NB4 (cell line): ENCODE results near the gene CD48.

ENCODE experiments used
- POLR2A ChIP-seq: IDR thresholded peaks from 2 replicates; pipeline ENCODE4 v1.6.1; 2011; ENCODE audit warnings: mild to moderate bottlenecking; ENCODE audit not compliant: insufficient read length; ENCODE audit errors: extremely low read depth
- TF ChIP-seq, protein P1 (sequence below): IDR thresholded peaks from one replicate; pipeline ENCODE4 v1.5.1; 2012; ENCODE audit warnings: low read depth, low read length
- TF ChIP-seq, protein P2 (sequence below): IDR thresholded peaks from 2 replicates; pipeline ENCODE4 v1.6.1; 2011; ENCODE audit warnings: low read depth, low read length

DNA sequence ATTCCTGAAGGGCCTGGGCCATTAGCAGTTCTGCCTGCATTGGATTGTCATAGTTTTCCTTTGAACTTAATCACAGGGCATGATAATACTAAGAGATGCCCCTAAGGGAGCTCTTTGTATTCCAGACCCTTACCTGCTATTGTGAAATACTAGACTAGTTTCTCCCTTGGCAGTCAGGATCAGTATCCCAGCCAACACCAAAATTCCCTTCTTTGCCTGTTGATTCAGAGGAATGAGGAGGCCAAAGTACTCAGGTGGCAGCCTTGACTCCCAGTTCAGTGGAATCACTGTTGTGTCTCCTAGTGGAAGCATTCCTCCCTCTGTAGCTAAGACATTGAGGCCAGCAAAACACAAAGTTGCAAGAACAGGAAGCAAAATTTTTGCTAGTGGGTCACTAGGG lies 48.1 kb upstream of the CD48 start:
- TF ChIP-seq, protein P1, sequence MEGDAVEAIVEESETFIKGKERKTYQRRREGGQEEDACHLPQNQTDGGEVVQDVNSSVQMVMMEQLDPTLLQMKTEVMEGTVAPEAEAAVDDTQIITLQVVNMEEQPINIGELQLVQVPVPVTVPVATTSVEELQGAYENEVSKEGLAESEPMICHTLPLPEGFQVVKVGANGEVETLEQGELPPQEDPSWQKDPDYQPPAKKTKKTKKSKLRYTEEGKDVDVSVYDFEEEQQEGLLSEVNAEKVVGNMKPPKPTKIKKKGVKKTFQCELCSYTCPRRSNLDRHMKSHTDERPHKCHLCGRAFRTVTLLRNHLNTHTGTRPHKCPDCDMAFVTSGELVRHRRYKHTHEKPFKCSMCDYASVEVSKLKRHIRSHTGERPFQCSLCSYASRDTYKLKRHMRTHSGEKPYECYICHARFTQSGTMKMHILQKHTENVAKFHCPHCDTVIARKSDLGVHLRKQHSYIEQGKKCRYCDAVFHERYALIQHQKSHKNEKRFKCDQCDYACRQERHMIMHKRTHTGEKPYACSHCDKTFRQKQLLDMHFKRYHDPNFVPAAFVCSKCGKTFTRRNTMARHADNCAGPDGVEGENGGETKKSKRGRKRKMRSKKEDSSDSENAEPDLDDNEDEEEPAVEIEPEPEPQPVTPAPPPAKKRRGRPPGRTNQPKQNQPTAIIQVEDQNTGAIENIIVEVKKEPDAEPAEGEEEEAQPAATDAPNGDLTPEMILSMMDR = no peak
- TF ChIP-seq POLR2A = no peak
- TF ChIP-seq, protein P2, sequence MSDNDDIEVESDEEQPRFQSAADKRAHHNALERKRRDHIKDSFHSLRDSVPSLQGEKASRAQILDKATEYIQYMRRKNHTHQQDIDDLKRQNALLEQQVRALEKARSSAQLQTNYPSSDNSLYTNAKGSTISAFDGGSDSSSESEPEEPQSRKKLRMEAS = no peak
